GM12872 (cell line): Measurements from ENCODE around the gene IGF2BP3.
A peak's percentile ranks its signal among the peaks of the same experiment; 100 is the strongest.

Source experiments
- TF ChIP-seq, protein P1 (sequence below): IDR thresholded peaks from 3 replicates; pipeline ENCODE4 v1.5.1; 2011; ENCODE audit warnings: low read depth, mild to moderate bottlenecking, low read length, moderate library complexity; ENCODE audit not compliant: insufficient read depth

The IGF2BP3 gene

DNA sequence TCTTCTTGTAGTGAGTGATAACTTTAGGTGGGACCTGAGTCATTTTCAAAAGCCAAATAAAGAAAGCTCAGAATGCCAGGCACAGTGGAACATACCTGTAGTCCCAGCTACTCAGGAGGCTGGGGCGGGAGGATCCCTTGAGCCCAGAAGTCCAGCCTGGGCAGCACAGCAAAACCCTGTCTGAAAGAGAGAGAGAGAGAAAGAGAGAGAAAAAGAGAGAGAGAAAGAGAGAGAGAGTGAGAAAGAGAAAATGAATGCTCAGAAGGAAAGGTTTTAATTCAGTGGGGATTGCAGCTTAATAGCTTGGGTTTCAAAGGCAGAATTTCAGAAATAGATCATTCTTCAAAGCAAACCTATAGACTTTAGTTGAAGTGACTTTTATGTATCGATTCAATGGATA, 198.0 kb downstream of the IGF2BP3 start:
- TF ChIP-seq, protein P1, sequence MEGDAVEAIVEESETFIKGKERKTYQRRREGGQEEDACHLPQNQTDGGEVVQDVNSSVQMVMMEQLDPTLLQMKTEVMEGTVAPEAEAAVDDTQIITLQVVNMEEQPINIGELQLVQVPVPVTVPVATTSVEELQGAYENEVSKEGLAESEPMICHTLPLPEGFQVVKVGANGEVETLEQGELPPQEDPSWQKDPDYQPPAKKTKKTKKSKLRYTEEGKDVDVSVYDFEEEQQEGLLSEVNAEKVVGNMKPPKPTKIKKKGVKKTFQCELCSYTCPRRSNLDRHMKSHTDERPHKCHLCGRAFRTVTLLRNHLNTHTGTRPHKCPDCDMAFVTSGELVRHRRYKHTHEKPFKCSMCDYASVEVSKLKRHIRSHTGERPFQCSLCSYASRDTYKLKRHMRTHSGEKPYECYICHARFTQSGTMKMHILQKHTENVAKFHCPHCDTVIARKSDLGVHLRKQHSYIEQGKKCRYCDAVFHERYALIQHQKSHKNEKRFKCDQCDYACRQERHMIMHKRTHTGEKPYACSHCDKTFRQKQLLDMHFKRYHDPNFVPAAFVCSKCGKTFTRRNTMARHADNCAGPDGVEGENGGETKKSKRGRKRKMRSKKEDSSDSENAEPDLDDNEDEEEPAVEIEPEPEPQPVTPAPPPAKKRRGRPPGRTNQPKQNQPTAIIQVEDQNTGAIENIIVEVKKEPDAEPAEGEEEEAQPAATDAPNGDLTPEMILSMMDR: no peak

DNA sequence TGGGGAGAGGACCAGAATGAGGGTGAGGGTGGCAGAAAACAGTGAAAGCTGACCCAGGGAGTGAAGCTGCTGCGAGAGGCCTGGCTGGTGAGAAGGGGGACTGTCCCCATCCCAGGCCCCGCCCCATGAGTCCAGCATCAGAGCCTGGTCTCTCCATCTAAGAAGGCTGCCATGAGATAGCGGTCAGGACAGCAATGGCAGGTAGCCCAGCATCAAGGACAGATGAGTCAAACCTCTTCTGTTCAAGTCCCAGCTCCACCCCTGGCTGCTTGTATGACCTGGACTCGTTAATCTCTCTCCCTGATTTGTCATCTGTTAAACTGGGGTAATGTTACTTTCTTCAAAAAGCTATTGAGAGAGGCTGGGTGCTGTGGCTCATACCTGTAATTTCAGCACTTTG, 201.5 kb downstream of the IGF2BP3 start:
- TF ChIP-seq, protein P1: no peak

DNA sequence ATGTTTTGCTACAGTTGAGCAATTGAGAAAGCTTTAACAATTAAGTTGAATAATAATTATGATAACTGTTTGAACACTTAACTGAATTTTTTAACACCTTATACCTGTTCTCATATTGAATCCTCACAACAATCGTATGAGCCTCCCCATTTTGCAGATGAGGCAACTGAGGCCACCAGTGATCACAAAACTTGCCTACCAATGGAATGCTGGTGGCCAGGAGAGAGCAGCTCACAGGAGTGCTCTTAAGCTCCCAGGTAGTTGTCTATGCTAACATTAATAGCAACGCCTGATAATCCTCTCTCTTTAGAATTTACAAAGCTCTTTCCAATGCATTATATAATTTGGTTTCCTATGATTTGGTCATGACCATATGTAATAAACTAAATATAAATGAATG, 202.1 kb downstream of the IGF2BP3 start:
- TF ChIP-seq, protein P1: no peak

DNA sequence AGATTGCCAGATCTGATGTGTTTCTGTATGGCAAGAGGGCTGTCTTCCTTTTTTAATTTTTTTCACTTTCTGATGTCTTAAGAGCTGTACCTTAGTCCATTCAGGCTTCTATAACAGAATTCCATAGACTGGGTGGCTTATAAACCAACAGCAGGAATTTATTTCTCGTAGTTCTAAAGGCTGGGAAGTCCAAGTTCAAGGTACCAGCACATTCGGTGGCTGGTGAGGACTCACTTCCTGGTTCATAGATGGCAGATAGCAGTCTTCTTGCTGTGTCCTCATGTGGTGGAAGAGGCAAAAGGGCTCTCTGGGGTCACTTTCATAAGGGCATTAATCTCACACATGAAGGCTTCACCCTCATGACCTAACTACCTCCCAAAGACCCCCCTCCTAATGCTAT, 202.9 kb downstream of the IGF2BP3 start:
- TF ChIP-seq, protein P1: no peak

DNA sequence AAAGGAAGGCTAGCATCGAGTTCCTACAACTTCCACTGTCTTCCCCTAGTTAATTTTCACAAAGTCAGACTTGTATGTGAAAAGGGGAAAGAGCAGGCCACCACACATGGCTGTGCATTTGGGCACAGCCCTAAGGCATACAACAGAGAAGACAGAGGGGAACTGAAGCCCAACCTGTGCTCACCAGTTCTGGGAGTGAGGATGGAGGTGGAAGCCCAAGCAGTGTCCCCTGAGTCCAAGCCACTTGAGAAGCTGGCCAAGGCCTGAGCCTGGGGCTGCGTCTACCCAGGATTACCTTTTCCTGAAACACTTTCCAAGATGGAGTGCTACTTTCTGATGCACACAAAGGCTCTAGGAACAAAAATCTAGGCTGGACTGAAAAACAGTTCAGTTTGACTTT, 203.4 kb downstream of the IGF2BP3 start:
- TF ChIP-seq, protein P1: no peak

DNA sequence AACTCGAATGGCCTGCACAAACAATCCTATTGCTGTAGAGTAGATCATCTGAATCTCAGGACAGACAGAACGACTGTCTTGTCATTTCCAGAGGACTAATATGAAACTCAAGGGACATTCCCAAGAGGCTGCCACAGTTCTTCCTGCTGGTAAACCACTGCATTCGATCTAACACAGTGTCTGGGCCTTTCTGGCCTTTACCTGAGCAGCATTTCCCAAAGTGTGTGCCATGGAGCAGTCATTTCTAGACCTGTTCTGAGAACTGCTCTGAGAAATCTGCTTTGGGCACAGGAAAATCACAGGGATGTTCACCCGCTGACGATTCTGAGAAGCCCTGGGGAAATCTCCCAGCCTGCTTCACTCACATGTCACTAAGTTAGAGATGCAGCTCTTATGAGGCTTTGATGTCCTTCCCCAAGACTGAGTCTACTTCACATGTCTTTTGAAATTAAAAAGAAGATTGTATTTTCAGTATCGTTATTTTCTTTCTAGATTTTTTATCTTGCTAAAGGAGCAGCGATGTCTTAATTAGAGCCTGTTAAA, 205.3 kb downstream of the IGF2BP3 start:
- TF ChIP-seq, protein P1: no peak

DNA sequence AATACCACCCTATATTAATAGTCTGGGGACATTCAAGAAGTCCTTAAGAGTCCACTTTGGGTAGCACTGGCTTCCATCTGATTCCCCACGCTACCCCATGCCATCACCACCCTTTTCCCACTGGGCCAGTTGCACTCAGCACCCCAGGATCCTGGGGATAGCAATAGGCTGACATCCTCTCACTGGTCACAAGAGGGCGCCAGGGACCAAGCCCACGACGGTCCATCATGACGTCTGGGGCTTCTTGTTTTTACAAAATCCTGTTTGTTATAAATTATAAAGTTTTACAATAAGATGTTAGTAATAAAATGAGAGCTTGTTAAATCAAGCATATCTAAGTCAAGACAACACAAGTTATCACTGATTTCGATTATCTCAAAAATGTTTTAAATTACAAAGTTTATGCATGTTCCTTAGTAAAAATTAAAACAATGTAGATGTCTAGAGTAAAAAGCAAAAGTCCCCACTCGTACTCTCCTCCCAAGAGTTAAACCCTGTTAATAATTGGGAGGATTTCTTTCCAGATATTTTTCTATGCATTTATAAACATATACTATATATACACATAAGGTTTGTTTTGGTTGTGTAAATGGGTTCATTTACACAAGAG, 208.3 kb downstream of the IGF2BP3 start:
- TF ChIP-seq, protein P1: peak; percentile 86
